OCI-LY7 (cell line): ENCODE results near the gene SNAPIN. TPM values are rescaled to one million over a fixed set of nuclear protein-coding genes. Genes with fewer than 3 reads are reported as not detected.

Experiments used
- BruUV-seq: library from RNA; stranded (reverse); fragments of 400-500 nt; replicated peaks from 2 replicates; lab custom pipeline; 2021; lab: Mats Ljungman, UMichigan
- CTCF ChIA-PET: fragments of 300-600 bp; sonication (Branson Sonifier 250); formaldehyde crosslinking; loops from one replicate; lab custom pipeline; 2022; ENCODE audit warnings: antibody characterized with exemption; ENCODE audit not compliant: unreplicated experiment; lab: Charles Lee
- POLR2A ChIA-PET: fragments of 300-600 bp; sonication (Branson Sonifier 250); formaldehyde crosslinking; loops from one replicate; lab custom pipeline; 2022; ENCODE audit warnings: antibody characterized with exemption; lab: Charles Lee
- DNase-seq: peaks from one replicate; pipeline ENCODE4 v3.0.0-alpha.2; 2015; ENCODE audit warnings: low spot score
- H2AFZ ChIP-seq: fragments of 200-600 bp; sonication (generic), shearing (Covaris generic); 2 replicates; pipeline ENCODE4 v1.6.1; 2014; ENCODE audit warnings: mild to moderate bottlenecking, antibody characterized with exemption, low read length, moderate library complexity
- H3K27ac ChIP-seq: fragments of 200-600 bp; sonication (generic); 2 replicates; pipeline ENCODE4 v1.5.1; 2014; ENCODE audit warnings: mixed run types, low read depth, mild to moderate bottlenecking, moderate library complexity, low read length, inconsistent platforms; ENCODE audit not compliant: poor library complexity, severe bottlenecking
- H3K36me3 ChIP-seq: fragments of 200-600 bp; sonication (generic); 2 replicates; pipeline ENCODE4 v1.6.1; 2014; ENCODE audit warnings: mild to moderate bottlenecking, antibody characterized with exemption, low read length, moderate library complexity, mixed read lengths; ENCODE audit not compliant: insufficient read depth
- H3K4me1 ChIP-seq: fragments of 200-600 bp; sonication (generic); 2 replicates; pipeline ENCODE4 v1.5.1; 2014; ENCODE audit warnings: mild to moderate bottlenecking, low read length; ENCODE audit not compliant: insufficient read depth, poor library complexity, severe bottlenecking
- H3K4me2 ChIP-seq: fragments of 200-600 bp; sonication (generic); 2 replicates; pipeline ENCODE4 v1.6.1; 2014; ENCODE audit warnings: mild to moderate bottlenecking, low read length
- H3K4me3 ChIP-seq: fragments of 200-600 bp; sonication (generic); 2 replicates; pipeline ENCODE4 v1.5.1; 2014; ENCODE audit warnings: mild to moderate bottlenecking, low read depth, low read length; ENCODE audit not compliant: poor library complexity, severe bottlenecking
- H3K79me2 ChIP-seq: fragments of 200-600 bp; sonication (generic); 2 replicates; pipeline ENCODE4 v1.6.1; 2016; ENCODE audit warnings: low read depth, mild to moderate bottlenecking, low read length, moderate library complexity, mixed read lengths; ENCODE audit not compliant: insufficient read depth
- H3K9me2 ChIP-seq: fragments of 200-600 bp; sonication (generic); 2 replicates; pipeline ENCODE4 v1.6.1; 2016; ENCODE audit warnings: mild to moderate bottlenecking, low read length, mixed read lengths; ENCODE audit not compliant: insufficient read depth
- H3K9me3 ChIP-seq: fragments of 200-600 bp; sonication (generic); 2 replicates; pipeline ENCODE4 v1.6.1; 2014; ENCODE audit warnings: mild to moderate bottlenecking, mixed run types, low read length, mixed read lengths
- H4K20me1 ChIP-seq: fragments of 200-600 bp; sonication (generic); 2 replicates; pipeline ENCODE4 v1.6.1; 2014; ENCODE audit warnings: mild to moderate bottlenecking, antibody characterized with exemption, low read length, moderate library complexity, mixed read lengths; ENCODE audit not compliant: insufficient read depth
- EZH2phosphoT487 ChIP-seq: fragments of 200-600 bp; sonication (generic); IDR thresholded peaks from 2 replicates; pipeline ENCODE4 v1.6.1; 2018; ENCODE audit warnings: low read depth, borderline replicate concordance, mild to moderate bottlenecking, mixed run types, antibody characterized with exemption, low read length, moderate library complexity, mixed read lengths
- intact Hi-C: fragments of 100-400 bp; cut with micrococcal nuclease; formaldehyde crosslinking; loops from one replicate; pipeline ENCODE4 v1.10.0; 2022; ENCODE audit not compliant: unreplicated experiment
- total RNA-seq, 2 experiments: library from RNA; depleted of rRNA in 1 of 2; stranded (reverse); fragments of >200 nt in 1 of 2; shearing (Covaris generic) in 1 of 2; gene quantifications; 2 replicates each; pipeline ENCODE4 v1.2.3, GENCODE V29; 2014 to 2022
- TF ChIP-seq, protein P1 (sequence below): fragments of 200-600 bp; sonication (generic); conservative IDR thresholded peaks from 2 replicates; pipeline ENCODE4 v1.5.1; 2014; ENCODE audit warnings: mild to moderate bottlenecking, antibody characterized with exemption, low read length, moderate library complexity, mixed read lengths

SNAPIN gene
- total RNA-seq, 2 experiments from 2014 or later: 31.1 to 44.5 TPM

DNA sequence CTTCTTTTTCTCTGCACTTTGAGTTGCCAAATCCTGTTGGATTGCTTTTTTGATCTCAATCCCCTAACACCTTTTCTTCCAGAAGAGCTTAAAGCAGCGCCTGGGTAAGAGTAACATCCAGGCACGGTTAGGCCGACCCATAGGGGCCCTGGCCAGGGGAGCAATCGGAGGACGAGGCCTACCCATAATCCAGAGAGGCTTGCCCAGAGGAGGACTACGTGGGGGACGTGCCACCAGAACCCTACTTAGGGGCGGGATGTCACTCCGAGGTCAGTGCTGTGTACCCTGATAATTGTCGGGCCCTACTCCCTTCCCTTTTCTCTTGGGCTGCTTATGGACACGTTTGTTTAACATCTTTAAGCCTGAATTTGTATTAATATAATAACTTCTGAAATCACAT lies 16.3 kb upstream of the SNAPIN start:
- Histone ChIP-seq H3K4me1 (no peaks in the 10 kb centered on the region), H4K20me1 (no peaks in the 10 kb centered on the region), H3K4me3 (no peak overlapping the region), H3K36me3 (peaks cover 100% of the 10 kb centered on the region), H3K9me3 (no peaks in the 10 kb centered on the region), H2AFZ (no peak overlapping the region), H3K4me2 (no peak overlapping the region), H3K9me2 (no peaks in the 10 kb centered on the region), H3K27ac (no peak overlapping the region), H3K79me2 (peaks cover under 1% of the 10 kb centered on the region; the same call in 1 of the 2 replicates)
- ChIA-PET POLR2A (no interaction called here), CTCF (no interaction called here)
- BruUV-seq: no TSS peak
- intact Hi-C loops: no loop called here
- DNase-seq: no peak
- TF ChIP-seq, protein P1, sequence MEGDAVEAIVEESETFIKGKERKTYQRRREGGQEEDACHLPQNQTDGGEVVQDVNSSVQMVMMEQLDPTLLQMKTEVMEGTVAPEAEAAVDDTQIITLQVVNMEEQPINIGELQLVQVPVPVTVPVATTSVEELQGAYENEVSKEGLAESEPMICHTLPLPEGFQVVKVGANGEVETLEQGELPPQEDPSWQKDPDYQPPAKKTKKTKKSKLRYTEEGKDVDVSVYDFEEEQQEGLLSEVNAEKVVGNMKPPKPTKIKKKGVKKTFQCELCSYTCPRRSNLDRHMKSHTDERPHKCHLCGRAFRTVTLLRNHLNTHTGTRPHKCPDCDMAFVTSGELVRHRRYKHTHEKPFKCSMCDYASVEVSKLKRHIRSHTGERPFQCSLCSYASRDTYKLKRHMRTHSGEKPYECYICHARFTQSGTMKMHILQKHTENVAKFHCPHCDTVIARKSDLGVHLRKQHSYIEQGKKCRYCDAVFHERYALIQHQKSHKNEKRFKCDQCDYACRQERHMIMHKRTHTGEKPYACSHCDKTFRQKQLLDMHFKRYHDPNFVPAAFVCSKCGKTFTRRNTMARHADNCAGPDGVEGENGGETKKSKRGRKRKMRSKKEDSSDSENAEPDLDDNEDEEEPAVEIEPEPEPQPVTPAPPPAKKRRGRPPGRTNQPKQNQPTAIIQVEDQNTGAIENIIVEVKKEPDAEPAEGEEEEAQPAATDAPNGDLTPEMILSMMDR: no peak
- no peak for TF ChIP-seq EZH2phosphoT487

DNA sequence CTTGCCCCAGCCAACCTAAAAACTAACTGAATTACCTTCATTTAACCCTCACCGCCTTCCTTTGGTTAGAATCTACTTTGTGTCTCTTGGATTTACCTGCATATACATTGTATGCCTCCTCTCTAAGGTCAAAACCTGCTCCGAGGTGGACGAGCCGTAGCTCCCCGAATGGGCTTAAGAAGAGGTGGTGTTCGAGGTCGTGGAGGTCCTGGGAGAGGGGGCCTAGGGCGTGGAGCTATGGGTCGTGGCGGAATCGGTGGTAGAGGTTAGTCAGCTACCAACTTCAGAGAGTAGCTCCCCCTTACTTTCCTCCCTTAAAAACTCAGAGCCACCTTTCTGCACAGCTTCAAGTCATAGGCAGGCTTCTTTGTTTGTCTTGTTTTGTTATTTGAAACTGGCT lies 15.4 kb upstream of the SNAPIN start:
- Histone ChIP-seq H3K79me2 (no peaks in the 10 kb centered on the region; the same call in 1 of the 2 replicates), H3K4me1 (no peaks in the 10 kb centered on the region)

DNA sequence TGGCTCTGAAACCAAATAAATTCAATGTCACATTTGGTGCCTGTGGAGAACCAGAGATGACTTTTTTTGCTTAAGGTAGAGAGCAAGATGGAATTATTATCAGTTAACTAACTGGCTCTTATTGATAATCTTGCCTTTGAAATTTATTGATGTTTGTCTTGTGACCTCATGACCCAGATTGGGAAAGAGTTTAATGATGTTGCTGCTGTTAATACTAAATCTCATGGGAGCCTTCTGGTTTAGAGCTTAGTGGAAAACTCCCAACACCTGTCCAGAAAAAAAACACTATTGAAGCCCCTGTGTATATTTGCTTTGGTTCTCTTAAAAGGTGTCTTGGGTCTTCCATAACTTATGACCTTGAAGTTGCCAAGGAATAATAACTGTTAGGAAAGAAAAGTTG lies 14.7 kb upstream of the SNAPIN start:
- H3K4me1 ChIP-seq: no peaks in the 10 kb centered on the region
- CTCF ChIA-PET: interaction anchor here (0.6 kb wide), 1 partner anchor 28 kb away, joined by 3 read pairs; no protein-coding TSS in a partner anchor
- no peak overlapping the region for H2AFZ ChIP-seq
- intact Hi-C loops: no loop called here
- POLR2A ChIA-PET: interaction anchor here (0.8 to 2.2 kb wide), 3 partner anchors 9 to 26 kb away, joined by 4 to 8 read pairs (median 4); partner anchors contain the start of gene CHTOP
- BruUV-seq: no TSS peak
- H4K20me1 ChIP-seq: no peaks in the 10 kb centered on the region
- no peaks in the 10 kb centered on the region for H3K9me2 ChIP-seq
- H3K4me2 ChIP-seq: no peak overlapping the region
- H3K9me3 ChIP-seq: no peaks in the 10 kb centered on the region
- no peak for TF ChIP-seq EZH2phosphoT487
- TF ChIP-seq, protein P1: no peak
- no peaks in the 10 kb centered on the region; the same call in 1 of the 2 replicates for H3K79me2 ChIP-seq
- peaks cover 88% of the 10 kb centered on the region for H3K36me3 ChIP-seq
- no peak overlapping the region for H3K27ac ChIP-seq
- DNase-seq: no peak
- H3K4me3 ChIP-seq: no peak overlapping the region

More for the DNA sequence above, 15.4 kb upstream of the SNAPIN start:
- Histone ChIP-seq H2AFZ (no peak overlapping the region), H3K9me3 (no peaks in the 10 kb centered on the region), H3K4me3 (no peak overlapping the region), H3K4me2 (no peak overlapping the region), H3K9me2 (no peaks in the 10 kb centered on the region), H4K20me1 (no peaks in the 10 kb centered on the region), H3K36me3 (peaks cover 95% of the 10 kb centered on the region), H3K27ac (no peak overlapping the region)
- TF ChIP-seq EZH2phosphoT487: no peak
- TF ChIP-seq, protein P1: no peak
- ChIA-PET CTCF (no interaction called here), POLR2A (interaction anchor here (0.7 to 2.2 kb wide), 4 partner anchors 8 to 26 kb away, joined by 3 to 8 read pairs (median 4); partner anchors contain the start of gene CHTOP)
- no peak for DNase-seq
- intact Hi-C loops: no loop called here
- no TSS peak for BruUV-seq
